ENCODE data around the gene PIAS4.

Gene PIAS4

DNA sequence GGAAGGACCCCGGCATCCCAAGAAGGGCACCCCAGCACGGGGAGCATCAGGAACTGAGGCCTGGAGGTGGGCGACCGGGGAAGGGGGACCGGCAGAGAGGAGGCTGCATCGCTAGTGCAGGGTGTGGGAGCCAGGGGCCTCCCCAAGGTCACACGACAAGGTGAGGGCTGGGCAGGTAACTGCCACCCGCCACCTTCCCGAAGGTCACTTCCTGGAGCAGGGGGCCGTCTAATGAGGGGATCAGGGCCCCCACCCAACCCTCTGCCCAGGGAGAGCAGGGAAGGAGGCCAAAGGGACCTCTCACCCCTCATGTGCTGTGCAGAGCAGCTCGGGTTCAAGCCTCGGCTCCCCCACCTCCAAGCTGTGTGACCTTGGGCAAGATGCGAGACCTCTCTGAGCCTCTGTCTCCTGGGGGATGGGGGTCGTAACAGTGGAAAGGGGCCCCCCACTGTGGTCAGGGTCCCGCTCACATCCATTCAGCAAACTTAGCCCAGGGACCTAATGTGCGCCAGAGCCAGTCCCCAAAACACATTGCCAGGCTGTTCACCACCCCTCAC, 53.2 kb downstream of the PIAS4 start:
- DNase-seq, result no peak

DNA sequence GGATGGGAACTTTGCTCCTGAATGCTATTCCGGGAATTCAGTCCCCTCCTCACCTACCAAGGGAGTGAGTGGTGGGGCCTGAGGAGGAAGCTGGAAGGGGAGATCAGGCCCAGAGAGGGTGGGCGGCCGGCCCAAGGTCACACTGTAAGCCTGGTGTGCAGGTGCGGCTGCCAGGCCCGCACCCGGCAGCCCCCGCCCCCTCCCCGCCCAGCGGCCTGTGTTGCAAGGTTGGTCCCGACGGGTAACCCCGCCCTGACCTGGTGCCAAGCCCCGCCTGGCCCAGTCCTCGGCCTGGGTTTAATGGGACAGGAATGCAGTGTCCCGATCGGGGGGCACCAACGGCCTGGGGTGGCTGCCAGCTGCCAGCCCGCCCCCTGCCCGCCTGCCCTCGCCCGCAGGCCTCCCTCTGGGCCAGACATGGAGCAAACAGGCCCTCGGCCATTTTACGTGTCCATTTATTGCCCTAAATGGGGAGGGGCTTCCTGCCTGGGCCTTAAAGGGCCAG, 53.7 kb downstream of the PIAS4 start:
- DNase-seq, result no peak

DNA sequence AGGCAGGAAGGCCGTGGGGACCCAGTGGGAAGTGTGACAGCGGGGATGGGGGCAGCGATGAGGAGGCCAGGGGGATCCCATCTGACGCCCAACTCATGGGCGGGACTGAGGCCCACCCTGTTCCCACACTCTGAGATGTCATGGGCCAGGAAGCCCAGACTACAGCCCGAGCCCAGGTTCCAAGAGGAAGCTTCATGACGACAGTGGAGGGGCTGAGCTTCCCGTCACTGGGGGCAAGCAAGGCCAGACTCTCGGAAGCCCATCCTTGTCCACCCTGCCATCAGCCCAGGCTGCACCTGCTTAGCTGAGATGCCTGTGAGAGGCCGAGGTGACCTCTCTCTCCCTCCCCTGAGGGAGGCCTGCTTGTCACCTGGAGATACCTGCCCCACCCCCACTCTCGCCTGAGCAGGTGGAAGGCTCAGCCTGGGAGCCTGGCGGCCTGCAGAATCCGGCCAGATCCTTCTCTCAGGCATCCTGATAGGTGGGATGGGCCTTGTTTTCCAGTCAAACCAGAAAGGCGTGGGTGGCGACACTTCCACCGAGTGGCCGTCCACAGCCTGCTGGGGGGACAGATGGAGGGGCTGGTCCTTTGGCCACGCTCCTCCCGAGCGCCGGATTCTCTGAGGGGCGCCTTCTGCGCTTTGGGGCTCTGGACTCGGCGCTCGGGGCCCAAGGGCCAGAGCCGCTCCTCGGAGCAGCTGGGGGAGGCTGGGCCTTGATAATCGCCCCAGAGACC, 54.3 kb downstream of the PIAS4 start:
- DNase-seq, result no peak

DNA sequence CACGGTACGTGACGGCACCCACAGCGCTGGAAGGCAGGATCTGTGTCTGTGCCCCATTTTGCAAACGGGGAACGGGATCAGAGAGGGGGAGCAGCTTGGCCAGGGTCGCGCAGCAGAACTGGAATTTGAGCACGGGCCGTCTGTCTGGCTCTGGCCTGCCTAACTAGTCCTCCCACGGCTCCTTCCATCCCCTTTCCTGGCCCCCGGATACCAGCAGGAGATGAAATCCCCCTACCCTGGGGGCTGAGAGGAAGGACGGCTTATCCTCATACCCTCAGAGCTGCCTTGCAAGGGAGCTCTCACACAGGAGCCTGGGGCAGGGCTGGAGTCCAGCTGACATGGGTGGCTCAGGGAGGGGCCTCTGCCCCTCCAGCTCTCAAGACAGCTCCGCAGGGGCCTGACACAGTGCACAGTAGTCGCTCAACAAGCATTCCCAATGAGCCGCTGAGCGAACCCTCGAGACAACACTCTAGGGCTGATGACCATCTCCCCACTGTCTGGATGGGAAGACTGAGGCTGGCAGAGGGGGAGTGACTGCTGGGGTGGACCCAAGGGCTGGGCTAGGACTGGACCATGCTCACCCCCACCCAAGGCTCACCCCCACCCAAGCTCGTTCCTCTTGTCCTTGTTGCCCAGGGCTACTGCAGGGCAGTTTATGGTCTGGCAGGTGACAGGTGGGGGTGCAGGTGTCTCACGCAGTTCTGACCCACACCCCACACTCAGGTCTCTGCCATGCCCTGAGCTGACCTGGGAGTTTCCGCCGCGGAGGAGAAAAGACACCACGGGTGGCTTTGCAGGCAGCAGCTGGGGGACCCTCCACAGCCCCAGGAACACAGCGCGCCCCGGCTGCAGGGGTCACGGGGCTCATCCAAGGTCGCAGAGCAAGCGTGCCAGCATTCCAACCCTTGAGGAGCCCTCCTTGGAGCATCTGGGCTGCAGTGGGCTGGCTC, 55.2 kb downstream of the PIAS4 start:
- DNase-seq, result no peak

DNA sequence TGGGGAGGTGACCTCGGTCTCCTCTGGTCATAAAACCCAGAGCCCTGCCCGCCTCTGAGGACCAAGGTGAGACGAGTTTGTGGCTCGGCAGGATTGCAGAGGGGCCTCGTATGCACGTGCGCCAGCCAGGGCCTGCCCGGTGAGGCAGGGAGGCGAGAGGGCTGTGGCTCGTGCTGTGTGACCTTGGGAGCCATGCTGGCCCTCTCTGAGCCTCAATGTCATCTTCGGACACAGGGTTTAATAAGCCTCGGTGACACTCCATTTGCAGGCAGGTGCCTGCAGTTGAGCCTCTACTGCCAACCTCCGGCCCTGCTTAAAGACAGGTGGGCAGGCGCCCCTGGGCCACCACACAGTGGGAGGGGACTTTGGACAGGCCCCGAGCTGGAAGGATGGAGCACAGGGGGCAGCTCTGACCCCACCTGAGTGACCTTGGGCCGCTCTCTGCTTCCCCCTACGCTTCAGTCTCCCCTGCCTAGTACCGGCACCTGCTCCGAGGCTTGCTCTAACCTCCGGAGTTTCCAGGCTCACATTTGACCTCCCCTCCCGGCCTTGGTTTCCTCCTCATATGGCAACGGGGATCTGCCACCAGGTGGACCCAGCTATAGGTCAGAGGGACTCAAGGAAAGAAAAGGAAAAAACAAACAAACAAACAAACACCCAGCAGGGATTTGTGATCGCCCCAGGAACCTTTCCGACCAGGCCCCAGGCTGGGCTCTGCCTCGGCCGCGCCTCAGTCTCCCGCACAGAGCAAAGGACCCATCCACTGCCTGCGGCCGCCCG, 56.0 kb downstream of the PIAS4 start:
- no peak for DNase-seq

DNA sequence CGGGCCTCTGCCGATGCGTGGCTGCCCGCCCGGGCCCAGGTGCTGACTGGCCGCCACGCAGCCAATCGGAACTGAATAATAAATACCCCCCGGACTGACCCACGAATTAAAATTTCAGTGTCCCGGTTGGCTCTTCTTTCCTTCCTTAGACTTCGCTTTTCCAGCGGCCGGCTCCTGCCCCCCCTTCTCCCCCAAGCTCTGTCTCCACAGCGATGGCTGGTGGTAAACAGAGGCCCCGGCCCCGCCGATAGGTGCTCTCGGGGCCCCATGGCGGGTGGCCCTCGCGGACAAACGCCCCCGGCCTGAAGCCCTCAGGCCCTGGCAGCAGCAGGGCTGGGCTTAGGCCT, 56.6 kb downstream of the PIAS4 start:
- DNase-seq, result no peak

DNA sequence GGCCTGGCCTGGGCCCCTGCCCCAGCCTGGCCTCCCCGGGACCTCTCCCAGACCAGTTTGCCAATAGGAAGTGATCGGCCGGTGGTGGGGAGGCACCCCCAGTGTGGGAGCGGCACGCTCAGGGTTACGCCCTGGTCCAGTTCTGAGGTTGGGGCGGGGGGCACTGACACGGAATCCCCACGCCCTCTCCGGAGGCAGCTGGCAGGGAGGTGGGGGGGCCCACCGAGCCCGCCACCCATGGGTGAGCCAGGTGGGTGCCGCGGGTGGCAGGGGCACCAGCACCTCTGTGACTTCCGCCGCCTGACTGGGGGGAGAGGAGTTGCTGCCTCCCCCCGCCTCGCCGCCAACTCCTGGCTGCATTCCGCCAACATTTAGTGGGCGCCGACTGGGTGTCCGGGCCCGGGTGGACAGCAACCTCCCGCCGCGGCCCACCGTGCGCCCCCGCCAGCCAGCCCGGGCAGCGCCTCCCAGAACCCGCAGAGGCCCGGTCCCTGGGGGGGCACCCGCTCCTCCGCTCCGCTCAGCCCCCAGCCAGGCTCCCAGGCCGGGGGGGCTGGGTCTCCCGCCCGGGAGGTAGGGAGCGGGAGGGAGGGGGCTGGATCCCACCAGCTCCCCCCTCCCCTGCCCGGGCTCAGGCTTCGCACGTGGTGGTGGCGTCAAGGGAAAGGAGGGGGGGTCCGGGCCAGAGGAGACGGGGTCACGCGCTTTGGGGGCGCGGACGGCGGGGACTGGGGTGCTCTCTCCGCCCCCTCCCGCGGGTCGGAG, 57.1 kb downstream of the PIAS4 start:
- peak; percentile 30 for DNase-seq

DNA sequence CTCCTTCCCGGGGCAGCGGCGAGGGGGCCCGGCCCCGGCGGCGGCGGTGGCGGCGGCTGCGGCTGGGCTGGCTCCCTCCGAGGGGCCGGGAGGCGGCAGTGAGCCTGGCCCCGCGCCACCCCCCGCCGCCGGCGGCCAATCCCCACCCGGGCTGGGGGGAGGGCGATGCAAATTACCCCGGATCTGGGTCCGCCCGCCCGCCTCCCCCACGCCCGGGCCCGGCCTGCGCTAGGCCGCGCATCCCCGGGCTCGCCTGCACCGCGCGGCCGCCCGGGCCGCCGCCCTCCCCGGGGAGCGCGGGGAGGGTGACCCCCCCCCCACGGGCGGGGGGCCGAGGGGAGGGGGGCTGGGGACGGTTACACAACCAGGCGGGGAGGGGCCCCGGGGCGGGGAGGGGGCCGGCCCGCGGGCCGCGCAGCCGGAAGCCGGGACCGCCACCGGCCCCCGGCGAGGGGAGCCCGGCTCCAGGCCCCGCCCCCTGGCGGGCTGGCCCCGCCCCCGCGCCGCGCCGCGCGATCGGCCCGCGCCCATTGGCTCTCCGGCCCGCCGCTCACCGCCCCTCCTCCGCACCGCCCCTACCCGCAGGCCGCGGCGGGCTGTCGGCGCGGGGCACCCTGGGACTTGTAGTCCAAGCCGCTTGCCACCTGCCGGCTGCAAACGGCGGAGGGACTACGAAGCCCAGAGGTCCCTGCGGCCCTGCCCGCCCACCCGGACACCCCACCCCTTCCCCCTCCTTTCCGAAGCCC, 58.1 kb downstream of the PIAS4 start:
- DNase-seq, result peak; percentile 92

DNA sequence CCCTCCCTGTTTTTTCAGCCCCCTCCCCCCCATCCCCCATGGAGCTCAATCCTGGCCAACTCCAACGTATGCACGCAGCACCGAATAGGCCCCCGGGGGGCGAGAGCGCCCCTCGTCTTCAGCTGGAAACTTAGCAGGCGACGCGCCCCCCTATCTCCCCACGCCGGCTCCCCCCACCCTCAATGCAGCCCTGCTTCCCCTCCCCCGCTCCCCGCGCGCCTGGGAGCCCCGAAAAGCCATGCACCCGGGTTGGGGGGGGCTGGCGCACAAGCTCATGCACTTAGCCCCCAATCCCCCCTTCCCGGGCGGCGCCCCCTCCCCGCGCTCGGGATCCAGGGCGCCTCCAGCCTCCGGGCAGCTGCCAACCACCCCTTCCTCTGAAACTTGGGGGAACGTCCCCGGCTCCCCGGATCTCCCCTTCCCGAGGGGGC, 58.7 kb downstream of the PIAS4 start:
- DNase-seq, result no peak

DNA sequence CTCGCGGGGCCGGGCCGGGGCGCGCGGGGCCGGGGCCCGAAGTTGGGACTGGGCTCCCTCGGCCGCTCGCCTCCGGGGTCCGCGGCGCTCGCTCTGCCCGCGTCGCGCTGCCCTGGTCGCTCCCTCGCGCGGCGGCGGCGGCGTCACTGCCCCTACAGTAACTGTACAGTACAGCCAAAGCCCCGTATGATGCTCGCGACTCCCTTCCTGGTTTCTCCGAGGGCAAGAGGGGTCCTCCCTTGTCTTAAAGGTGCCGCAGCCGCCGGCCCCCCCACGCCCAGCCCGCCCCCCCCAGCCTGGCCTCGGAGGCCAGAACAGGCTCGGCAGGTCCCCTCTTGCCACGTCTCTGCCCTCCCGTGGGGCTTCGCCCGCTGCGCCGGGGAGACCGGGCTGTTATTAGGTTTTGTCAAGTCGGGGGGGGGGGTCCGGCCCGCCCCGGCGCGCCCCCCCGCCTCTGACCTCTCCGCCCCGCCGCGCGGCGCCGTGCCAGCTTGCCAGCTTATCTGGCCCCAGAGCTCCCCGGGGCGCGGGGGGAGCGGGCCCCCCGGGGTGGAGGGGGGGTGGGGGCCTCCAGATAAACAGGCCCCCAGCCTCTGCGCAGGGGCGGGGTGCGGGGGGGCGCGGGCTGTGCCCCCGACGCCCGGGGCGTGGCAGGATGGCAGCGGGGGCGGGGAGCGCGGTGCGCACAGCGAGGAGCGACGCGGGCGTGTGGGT, 59.3 kb downstream of the PIAS4 start, which contains the start of gene ZBTB7A:
Gene ZBTB7A (minus strand): TSS at position 218 of the 714 bp plus-strand sequence. CDS start 11,667 bp downstream, outside the sequence.
- peak; percentile 73 for DNase-seq

DNA sequence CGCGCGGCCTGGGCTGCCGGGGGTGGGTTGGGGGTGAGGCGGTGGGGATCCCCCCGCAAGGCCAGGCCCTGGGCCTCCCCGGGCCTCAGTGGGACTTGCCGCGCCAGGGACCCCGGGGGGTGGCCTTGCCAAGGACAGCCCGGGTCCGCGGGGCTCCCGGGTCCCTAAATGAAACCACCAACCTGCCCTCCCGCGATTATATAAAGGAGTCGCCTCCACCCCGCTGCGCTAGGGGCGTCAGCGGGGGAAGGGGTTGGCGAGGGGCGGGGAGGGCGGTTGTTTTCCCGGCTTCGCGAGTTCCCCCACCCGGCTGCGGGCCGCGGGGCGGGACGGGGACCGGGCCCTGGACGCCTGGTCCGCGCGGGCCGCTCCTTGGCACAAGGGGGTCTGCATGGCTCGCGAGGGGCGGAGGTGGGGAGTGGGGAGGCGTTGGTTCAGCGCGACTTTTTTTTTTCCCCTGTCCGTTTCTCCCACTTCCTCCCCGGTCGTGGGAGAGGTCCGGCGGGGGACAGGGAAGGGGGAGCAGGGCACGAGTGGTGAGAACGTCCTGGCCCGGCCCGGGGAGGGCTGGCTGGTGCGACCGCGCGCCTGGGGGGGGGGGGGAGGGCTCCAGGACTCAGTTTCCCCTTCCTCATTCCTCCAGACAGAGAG, 60.0 kb downstream of the PIAS4 start:
- DNase-seq, result peak; percentile 69

DNA sequence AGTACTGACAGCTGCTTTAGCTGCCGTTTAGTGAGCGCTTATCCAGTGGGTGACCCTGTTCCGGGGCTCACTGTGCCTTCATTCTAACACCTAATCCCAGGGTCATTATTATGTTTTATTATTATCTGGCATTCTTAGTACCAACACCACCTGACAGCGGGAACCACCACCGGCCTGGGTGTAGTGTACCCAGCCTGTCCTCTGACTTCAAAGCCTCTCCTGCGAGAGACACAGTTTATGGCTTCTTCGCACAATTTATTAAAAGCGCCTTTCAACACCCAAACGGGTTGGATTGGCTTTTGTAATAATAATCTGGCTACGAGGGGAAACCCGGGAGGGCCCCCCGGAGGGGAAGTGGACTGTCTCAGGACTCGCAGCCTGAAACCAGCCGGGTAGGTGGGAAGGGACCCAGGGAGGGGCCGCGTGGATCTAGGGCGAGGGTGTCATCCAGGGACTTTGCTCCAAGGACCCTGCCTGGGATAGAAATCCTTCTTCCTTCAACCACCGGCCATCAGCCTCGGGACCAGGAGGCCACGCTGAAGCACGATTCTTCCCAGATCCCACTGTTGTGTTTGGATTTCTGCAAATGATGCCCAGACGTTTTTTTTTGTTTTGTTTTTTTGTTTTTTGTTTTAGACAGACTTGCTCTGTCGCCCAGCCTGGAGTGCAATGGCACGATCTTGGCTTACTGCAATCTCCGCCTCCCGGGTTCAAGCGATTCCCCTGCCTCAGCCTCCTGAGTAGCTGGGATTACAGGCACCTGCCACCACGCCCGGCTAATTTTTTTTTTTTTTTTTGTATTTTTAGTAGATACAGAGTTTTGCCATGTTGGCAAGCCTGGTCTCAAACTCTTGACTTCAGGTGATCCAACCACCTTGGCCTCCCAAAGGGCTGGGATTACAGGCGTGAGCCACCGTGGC, 60.8 kb downstream of the PIAS4 start:
- DNase-seq, result no peak

DNA sequence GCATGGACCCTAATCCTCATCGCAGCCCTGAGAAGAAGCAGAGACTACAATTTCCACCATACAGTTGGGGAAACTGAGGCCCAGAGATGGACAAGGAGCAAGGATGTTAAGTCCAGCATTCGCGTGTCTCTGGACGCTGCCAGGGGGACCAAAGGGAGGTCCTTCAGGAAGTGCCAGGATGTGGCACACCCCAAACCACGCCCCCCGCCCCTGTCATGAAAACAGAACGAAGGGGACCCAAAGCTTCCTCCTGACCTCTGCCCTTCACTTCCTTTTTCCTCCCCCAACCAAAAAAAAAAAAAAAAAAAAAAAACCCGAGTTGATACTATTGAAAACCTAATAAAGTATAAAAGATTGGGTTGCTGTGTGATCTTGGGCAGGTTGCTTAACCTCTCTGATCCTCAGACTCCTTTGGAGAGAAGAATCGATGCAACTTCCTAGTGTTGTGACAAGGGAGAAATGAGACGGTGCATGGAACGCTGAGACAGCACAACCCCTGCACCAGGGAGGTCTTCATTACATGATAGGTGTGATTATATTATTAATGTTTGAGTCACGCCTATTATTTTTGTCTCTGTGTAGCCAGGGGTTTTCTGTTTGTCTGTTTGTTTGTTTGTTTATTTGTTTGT, 61.9 kb downstream of the PIAS4 start:
- DNase-seq, result peak; percentile 25

DNA sequence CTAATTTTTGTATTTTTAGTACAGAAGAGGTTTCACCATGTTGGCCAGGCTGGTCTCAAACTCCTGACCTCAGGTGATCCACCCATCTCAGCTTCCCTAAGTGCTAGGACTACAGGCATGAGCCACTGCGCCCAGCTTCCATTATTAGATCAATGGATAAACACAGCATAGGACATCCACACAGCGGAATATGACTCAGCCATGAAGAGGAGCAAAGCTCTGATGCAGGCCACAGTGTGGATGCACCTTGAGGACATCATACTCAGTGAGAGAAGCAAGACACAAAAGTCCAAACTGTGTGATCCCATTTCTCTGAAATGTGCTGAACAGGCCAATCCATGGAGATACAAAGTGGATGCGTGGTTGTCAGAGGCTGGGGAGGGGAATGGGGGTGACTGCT, 64.1 kb downstream of the PIAS4 start:
- DNase-seq, result no peak

DNA sequence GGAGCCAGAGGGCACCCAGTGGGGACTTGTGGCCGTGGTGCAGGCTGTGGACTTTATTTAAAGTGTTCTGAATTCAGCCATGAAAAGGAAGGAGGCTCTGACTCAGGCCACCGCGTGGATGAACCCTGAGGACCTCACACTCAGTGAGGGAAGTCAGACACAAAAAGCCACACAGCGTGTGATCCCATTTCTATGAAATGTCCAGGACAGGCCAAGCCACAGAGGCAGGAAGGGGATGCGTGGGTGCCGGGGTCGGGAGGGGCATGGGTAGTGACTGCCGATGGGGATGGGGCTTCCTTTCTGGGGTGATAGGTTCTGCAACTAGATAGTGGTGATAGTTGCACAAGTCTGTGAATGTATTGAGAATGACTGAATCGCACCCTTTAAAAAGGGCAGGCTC, 67.8 kb downstream of the PIAS4 start:
- DNase-seq, result no peak

DNA sequence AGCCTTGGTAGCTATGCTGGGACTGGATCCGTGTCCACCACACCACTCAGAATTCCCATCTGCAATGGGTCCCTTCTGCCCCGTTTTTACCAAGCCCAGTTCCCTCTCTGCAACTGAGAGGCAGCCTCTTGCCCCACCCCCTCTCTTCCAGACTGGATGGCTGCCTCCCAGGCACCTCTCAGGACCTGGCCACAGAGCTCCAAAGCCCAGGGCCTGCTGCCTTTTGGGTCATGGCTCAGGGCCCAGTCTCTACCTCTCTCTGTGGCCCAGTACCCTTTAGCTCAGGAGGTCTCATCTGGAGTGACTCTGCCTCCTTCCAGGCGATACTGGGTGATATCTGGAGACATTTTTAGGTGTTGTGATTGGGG, 69.5 kb downstream of the PIAS4 start:
- DNase-seq, result no peak

DNA sequence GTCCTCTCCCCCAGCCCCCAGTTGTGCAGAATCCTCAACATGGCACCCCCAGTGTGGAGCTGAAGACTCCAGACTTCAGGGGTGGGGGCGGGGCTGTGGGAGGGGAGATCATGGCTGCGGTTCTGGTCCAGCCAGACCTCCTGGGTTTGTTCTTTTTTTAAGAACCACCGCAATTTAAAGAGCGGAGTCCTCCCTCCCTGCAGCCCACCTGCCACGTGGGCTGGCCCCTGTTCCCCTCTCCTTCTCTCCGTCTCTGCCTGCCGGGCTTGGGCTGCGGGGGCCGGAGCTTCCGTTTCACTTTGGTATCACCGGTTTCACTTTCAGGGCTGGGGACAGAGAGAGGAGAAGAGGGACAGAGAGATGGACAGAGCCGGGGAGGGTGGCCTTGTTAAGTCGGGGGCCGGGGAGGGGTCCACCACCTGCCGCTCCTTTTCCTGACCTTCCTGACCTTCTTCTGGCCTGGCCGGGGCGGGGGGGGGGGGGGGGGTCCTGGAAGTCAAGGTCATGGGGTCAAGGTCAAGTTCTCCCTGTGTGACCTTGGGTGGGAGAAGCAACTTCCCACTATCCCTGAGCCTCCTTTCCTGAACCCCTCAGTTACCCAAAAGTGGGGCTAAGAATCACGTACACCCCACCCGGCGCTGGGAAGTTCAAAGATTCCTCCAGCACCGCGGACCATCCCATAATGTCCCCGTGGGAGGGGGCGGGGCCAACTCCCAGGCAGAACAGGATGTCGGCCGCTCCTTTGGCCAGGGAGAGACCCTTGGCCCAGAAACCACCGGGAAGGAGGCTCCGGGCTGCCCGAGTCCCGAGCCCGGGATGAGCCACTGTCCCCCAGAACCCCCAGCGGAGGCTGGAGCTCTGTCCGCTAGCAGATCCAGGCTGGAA, 70.5 kb downstream of the PIAS4 start:
- DNase-seq, result no peak
